ENCODE results near the gene HELZ.
"Not testable (repeated sequence)": the region's sequence is repeated elsewhere in the genome, so short reads cannot be mapped to it uniquely, and the experiment has no call there.

- not testable (repeated sequence) for TF ChIP-seq CTCF (IDR thresholded peaks at IDR 0.05 in 8 of 11, conservative IDR thresholded peaks at IDR 0.05 in 3 of 11); POLR2A (IDR thresholded peaks at IDR 0.05)
Measured at GRCh38 chr17:67271187-67271586, 26.2 kb upstream of the HELZ start.
